ENCODE results near the gene FCHSD1. TPM values are rescaled to one million over a fixed set of nuclear protein-coding genes. Genes with fewer than 3 reads are reported as not detected.
"Not testable (repeated sequence)": the region's sequence is repeated elsewhere in the genome, so short reads cannot be mapped to it uniquely, and the experiment has no call there.

The FCHSD1 gene
- total RNA-seq, 1 experiment from 2014 or later: 7.5 TPM

DNA sequence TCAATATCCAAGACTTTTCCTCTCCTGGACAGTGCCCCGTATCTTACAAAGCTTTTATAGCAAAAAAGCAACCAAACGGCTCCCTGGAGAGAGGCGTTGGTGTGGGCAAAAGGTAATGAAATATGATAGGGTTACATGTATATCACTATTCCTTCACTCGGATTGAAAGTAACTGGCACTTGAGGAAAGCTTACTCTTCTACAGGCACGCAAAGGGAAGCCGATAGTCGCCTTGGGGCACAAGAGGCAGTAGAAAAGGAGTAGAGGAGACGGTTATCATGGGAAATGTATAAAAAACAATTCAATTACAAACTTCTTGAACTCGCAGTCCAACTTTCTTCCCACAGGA lies 33.6 kb downstream of the FCHSD1 start:
- peak; percentile 43 for DNase-seq (ENCODE audit: low read depth)

DNA sequence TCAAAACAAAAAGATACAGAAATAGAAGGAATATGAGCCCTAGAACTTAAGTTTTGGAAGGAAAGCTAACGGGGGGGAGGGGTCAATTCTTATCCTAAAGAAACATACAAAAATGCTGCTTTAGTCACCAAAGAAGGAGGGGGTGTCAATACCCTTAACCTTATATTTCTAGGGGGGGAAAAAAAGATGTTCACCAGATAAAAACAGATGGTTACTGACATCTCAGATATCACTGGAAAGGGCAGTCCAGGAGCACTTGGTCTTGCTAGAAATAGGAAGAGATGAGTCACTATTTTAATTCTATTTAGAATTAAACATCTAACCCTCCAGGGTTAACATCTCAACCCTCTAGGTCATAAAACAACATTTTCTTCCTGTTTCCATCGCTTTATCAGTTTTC lies 34.1 kb downstream of the FCHSD1 start:
- no peak for DNase-seq (ENCODE audit: low read depth)

DNA sequence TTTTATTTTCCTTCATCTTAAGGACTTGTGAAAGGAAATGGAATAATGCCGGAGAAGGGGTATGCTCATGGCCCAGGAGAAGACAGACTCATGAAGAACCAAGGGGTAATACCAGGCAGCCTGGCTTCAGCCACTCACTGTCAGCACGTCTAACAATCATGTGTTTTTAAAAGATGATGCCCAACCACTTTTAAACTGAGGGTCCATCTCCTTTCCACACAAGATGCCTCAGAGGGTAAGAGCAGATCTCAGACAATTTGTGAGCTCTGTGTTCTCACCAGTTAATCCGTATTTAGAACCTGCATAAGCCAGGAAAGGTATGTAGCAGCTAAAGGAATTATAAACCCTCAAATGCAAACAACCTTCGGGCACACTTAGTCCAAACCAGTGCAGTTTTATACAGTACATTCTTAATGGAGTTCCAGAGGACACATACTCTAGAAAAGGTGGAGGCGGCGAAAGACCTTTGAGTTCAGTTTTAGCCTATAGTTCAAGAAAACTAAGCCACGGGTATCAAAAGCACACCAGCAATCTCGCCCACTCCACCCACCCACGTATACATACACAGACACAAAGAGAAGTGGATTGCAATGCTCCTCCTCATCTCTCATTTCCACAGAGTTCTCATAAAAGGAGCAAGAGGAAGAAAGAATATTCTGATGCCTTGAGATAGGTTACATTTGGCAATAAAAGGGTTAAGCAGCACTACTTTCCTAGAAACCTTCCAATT lies 35.1 kb downstream of the FCHSD1 start:
- no peak for DNase-seq (ENCODE audit: low read depth)

DNA sequence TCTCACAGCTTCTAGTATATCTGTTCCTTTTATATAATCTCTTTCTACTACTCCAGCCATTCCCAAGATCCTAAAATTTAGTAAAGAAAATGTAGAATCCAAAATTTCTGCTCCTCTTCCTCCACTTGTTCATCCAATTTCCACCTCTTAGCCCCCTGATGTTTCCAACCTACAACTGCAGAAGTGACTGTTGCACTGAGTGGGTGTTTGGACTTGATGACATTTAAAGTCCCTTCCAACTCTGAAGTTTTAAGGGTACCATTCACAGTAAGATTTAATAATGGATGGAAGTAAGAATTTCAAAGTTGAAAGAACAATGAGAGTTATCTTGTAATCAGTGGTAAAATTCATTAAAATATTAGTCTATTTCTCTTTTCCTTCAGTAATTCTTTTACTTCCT lies 37.9 kb downstream of the FCHSD1 start:
- DNase-seq (ENCODE audit: low read depth): no peak

DNA sequence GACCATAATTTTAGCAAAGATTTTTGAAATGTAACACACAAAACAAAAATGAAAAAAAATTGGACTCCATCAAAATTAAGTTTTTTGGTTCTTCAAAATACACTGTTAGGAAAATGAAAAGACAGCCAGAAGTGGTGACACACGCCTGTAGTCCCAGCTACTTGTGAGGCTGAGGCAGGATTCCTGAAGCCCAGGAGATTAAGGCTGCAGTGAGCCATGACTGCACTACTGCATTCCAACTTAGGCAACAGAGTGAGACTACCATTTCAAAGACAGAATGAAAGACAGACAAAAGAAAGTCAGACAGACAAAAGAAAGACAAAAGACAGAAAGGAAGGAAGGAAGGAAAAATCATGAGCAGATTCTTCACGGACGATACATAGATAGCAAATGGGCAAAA lies 39.9 kb downstream of the FCHSD1 start:
- DNase-seq (ENCODE audit: low read depth): no peak

DNA sequence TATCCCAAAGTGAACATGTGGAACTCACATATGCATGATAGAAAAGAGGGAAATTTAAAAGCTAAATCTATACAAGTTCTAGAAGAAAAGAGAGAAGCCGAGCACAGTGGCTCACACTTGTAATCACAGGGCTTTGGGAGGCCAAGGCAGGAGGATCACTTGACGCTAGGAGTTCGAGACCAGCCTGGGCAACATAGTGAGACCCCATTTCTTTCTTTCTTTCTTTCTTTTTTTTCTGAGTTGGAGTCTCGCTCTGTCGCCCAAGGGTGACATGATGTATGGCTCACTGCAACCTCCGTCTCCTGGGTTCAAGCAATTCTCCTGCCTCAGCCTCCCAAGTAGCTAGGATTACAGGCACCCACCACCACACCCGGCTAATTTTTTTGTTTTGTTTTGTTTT lies 41.3 kb downstream of the FCHSD1 start:
- DNase-seq (ENCODE audit: low read depth): not testable (repeated sequence)

DNA sequence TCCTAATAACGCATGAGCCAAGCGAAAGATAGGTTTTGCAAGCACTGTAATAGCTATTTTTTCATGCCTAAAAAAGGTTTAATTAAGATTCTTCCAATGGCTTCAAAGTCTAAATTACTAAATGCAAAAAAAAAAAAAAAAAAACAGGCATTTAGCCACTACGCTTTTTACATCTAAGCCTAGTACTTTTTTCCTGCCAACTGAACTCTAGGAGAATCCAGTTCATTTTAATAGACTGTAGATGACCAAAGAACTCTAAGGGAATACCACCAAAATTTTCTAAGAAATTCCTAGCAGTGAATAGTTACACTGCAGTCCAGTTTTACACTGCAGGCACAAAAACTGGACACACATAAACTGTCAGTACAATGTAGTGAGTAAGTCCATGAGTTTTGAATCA lies 42.2 kb downstream of the FCHSD1 start:
- no peak for DNase-seq (ENCODE audit: low read depth)

DNA sequence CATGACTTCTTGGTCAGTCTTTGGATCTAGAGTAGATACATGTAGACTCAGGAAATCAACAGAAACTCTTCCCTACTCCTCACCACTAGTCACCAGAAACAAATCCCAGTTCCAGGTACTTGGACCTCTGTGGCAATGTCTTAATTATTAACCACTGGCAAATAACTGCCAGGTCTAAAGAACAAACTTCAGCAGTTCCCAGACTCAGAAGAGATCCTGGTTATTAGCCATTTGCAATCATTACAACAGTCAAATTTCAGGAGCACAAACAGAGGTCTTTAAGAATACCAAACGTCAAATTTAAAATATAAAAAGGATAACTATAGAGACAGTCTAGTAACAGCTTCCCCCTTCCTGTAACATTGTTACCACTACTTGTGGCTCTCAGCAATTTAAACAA lies 42.7 kb downstream of the FCHSD1 start:
- DNase-seq (ENCODE audit: low read depth): no peak

DNA sequence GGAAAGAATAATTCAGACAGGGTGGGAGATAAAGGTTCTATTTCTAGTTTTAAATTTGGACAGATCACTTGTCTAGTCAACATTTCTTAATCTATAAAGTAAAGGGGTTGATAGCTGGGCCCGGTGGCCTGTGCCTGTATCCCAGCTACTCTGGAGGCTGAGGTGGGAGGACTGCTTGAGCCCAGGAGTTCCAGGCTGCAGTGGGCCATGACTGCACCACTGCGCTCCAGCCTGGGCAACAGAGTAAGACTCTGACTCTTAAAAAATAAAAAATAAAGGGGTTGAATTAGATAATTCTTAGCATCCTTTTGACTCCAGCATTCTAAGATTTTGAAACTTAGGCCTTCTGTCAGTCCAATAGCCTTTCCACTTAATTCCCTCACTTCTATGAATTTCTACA lies 43.2 kb downstream of the FCHSD1 start:
- DNase-seq (ENCODE audit: low read depth): no peak

DNA sequence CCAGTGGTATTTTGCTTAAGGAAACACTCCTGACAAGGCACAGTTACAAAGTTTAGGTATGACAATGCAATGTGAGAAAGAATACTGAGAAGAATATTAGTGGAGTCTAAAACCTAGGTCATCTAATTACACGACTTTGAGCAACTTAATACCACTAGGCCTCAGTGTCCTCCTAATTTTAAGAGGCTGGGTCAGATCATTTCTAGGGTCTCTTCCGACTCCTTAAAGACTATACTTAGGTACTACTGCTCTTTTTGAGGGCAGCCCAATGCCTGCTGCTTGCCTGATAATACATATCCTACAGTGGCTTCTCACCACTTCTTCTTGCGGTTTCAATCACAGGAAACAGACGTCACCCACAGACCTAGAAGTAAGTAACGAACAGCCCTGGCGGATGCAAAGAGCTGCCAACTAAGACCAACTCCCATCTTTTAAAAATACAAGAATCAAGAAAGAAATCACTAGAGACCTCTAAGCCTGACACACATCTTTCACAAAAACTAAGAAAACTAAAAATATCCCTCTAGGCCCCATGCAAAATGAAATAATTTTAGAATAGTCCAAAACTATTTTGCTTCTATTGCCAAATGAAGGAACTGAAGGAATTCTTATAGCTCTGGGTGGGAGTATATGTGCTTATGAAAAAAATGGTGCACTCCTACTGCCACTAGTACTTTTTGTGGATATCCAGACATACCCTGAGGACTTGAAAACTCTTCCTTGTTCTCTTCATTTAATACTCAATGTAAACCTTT lies 45.5 kb downstream of the FCHSD1 start:
- peak; percentile 87 for DNase-seq (ENCODE audit: low read depth)

DNA sequence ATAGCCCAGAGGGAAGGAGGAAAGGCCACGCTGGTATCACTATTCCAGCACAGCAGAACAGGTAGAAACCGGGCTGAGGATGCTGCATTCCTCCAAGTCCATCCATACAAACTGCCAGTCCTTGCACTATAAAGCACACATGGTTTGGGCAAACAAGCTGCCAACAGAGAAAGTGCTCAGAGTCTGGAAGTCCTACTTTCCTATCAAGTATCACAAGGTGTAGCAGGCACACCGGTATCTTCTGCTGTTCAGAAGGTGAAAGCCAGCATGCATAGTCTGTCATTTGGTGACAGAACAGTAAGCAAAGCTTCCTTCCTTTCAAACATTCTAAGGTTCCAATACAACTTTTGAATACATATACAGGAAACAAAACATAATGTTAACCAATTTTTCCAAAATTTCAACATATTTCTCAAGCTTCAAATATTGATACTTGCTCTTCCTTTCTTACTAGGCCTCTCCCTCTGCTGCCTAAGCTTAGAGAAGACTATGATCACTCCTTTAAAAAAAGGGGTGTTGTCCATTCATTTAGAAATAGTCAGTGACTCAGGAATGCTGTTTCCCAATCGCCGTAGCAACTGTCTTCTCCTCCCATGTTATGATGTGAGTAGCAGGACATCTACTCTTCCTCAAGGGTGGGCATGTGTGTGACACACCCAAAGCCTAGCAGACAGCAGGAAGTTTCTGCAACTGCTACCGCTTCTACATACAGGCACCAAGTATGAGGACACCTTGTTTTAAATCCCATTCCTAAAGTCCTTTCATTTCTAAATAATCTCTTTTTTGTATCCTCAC lies 47.1 kb downstream of the FCHSD1 start:
- peak; percentile 86 for DNase-seq (ENCODE audit: low read depth)

DNA sequence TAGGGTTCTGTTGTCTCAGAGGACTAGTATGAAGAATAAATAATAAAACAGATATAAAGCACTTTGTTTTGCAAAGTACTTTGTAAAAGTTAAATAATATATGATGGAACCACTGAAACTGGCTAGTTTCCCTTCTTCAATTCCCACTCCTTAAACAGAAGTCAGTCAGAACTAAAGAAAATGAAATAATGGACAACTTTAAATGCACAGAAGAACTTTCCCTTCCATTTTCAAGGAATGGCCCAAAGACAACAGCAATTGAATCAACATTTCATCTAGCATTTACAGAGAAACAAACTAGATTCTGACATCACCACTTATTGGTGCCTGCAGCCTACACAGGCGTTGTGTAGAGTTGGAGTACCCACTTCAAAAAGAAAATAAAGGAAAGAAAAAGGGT lies 48.6 kb downstream of the FCHSD1 start:
- no peak for DNase-seq (ENCODE audit: low read depth)

DNA sequence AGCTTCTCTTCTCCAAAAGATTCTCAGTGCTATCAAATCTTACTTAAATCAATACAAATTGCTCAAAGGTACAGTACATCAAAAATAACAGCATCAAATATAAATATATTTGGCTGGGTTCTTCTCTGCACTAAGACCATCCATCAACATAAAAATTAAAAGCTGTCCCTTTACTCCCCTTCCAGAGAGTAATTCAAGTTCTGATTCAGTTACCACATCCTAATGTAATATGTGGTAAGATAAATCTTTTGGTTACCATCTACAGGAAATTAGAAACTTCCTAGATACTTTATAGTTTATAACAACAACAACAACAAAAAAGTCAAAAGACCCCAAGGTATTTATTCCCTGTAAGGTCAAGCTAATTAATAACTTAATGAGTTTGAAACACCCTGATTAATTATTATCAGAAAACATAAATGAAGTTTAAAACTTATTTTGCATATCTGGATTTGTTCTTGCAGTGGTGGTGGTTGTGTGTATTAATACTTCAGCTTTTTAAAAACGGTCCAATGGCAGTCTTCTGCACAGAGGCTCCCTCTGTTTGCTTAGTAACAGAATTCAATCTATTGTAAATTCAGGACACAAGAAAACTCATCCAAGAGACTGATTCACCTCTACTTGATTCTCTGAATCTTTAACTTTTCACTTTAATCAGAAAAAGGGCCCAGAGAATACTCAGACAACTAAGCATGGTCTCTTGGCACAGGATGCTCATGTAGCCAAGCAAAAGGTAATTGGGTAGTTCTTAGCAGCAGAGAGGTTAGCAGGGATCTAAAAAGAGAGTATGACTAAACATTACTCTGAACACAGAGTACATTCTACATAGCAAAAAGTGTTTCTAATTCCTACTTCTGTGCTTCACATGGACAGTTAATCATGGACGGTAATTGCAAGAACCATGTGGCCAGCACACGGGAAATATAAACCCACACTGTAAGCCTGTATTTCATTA lies 52.5 kb downstream of the FCHSD1 start:
- DNase-seq (ENCODE audit: low read depth): no peak

DNA sequence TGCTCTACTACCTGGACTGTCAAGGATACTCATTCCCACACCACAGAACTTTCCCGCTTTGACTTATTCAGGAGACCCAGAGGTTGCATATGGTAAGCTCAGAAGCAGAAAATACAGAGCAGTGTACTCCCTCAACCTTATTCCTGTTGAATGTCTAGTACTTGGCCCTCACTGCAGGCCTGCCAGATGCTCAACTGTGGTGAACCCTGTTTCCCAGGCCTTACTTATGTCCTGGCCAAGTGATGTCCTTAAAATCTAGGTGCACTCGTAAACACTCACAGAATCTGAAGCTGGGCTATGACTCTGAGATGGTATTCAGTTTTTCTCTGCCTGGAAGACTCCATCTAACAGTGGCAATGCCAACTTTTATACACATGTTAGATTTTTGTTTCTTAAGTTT lies 53.4 kb downstream of the FCHSD1 start:
- DNase-seq (ENCODE audit: low read depth): no peak

DNA sequence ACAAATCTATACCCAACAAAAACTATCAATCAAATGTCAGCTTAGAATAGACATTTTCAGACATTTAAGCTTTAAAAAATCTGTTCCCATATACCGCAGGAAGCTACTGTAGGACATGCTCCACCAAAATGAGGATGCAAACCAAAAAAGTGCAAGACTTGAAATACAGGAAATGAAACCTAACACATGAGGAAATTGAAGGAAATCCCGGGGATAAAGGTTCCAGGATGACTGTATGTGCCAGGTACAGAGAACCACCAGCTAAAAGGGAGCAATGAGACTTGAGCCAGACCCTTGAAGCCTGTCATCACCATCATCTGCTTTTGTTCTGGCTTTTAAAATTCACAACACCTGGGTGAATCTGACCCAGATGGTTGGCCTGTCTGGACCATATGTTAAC lies 53.8 kb downstream of the FCHSD1 start:
- DNase-seq (ENCODE audit: low read depth): no peak

DNA sequence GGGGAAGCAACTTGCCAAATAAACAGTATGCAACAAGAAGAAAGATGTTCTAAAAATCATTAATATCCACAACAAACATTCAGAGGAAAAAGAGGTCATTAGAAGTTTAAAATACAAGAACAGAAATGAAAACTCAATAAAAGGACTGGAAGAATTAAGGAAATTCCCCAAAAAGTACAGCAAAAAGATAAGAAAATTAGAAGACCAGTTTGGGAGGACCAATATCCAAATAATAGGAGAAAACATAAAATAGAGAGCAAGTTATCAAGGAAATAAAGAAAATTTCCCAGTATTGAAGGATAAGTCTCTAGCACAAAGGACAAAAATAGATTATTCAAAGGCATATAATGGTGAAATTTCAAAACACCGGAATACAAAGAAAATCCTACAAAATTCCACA lies 54.4 kb downstream of the FCHSD1 start:
- DNase-seq (ENCODE audit: low read depth): no peak

DNA sequence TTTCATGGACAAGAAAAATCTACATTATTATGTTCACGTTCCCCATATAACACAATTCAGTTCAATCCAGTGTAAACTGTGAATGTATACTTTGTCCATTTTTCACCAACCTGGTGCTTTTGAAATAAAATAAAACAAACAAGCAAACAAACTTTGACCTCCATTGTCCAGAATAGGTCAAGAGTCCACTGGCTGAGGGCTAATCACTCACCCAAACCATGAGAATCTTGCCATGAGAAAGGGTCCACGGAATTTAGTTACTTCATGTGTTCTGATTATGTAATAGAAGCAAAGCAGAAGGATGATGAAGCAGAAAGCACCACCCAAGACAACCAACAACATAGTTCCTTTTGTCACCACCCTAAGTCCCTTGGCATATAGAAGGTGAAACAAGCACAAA lies 61.1 kb downstream of the FCHSD1 start:
- DNase-seq (ENCODE audit: low read depth): no peak

Data from Daoy (cell line).